ENCODE data around the gene PIGZ.

Gene PIGZ

DNA sequence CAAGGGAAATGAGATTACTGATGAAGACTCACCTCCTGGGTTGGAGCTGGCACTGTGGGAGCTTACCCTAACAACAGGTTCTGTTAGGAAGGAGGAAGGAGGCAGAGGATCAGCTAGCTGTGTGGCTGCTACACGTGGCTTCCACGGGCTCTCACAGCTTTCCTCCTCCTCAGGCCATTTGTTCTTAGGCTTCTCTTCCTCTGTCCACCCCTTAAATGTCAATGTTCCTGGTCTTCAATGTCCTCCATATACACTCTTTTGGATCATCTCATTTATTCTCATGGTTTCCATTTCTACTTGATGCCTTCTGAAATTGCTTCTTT lies 5.0 kb downstream of the PIGZ start:
- TF ChIP-seq, protein P1, sequence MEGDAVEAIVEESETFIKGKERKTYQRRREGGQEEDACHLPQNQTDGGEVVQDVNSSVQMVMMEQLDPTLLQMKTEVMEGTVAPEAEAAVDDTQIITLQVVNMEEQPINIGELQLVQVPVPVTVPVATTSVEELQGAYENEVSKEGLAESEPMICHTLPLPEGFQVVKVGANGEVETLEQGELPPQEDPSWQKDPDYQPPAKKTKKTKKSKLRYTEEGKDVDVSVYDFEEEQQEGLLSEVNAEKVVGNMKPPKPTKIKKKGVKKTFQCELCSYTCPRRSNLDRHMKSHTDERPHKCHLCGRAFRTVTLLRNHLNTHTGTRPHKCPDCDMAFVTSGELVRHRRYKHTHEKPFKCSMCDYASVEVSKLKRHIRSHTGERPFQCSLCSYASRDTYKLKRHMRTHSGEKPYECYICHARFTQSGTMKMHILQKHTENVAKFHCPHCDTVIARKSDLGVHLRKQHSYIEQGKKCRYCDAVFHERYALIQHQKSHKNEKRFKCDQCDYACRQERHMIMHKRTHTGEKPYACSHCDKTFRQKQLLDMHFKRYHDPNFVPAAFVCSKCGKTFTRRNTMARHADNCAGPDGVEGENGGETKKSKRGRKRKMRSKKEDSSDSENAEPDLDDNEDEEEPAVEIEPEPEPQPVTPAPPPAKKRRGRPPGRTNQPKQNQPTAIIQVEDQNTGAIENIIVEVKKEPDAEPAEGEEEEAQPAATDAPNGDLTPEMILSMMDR (IDR thresholded peaks at IDR 0.05): no peak

DNA sequence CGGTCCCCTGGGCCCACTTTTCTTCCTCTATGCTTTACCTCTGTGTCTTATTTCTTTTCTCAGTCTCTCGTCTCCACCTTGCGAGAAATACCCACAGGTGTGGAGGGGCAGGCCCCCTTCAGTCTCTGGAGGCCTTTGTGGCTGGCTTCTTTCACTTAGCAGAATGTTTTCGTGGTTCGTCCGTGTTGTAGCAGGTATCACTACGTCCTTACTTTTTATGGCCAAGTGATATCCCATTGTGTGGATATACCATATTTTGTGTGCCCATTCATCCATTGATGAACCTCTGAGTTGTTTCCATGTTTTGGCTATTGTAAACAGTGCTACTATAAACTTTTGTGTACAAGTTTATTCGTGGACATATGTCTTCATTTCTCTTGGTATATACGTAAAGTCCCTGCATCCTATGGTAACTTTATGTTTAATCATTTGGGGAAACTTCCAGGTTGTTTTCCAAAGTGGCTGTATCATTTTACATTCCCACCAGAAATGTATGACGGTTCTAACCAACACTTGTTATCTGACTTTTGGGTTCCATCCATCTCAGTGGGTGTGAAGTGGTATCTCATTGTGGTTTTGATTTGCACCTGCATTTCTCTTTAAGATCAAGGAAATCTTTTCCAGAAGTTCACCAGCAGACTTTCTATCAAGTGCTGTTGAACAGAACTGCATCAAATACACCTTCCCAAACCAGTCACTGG lies 5.6 kb downstream of the PIGZ start:
- TF ChIP-seq, protein P1 (IDR thresholded peaks at IDR 0.05): no peak

DNA sequence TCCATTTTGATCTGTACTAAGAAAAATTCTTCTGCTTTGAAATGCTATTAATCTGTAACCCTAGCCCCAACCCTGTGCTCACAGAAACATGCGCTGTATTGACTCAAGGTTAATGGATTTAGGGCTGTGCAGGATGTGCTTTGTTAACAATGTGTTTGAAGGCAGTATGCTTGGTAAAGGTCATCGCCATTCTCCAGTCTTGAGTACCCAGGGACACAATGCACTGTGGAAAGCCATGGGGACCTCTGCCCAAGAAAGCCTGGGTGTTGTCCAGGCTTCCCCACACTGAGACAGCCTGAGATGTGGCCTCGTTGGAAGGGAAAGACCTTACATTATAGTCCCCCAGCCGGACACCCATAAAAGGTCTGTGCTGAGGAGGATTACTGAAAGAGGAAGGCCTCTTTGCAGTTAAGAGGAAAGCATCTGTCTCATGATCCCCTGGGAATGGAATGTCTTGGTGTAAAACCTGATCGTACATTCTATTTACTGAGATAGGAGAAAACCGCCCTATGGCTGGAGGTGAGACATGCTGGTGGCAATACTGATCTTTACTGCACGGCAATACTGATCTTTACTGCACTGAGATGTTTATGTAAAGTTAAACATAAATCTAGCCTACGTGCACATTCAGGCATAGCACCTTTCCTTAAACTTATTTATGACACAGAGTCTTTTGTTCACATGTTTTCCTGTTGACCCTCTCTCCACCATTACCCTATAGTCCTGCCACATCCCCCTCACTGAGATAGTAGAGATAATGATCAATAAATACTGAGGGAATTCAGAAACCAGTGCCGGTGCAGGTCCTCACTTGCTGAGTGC lies 6.3 kb downstream of the PIGZ start:
- TF ChIP-seq, protein P1 (IDR thresholded peaks at IDR 0.05): no peak

DNA sequence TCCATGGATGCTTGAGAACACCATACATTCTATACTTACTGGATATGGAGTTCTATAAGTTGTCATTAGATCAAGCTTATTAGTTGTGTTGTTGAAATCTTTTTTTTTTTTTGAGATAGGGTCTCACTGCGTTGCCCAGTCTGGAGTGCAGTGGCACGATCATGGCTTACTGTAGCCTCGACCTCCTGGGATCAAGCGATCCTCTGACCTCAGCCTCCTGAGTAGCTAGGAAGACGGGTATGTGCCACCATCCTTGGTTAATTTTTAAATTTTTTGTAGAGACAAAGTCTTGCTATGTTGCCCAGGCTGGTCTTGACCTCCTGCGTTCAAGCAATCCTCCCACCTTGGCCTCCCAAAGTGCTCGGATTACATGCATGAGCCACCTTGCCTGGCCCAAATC lies 13.8 kb downstream of the PIGZ start:
- TF ChIP-seq, protein P1 (IDR thresholded peaks at IDR 0.05): no peak

- TF ChIP-seq, protein P1 (IDR thresholded peaks at IDR 0.05): no peak
Observed at GRCh38 chr3:196951371-196951770, 17.3 kb downstream of the PIGZ start.

DNA sequence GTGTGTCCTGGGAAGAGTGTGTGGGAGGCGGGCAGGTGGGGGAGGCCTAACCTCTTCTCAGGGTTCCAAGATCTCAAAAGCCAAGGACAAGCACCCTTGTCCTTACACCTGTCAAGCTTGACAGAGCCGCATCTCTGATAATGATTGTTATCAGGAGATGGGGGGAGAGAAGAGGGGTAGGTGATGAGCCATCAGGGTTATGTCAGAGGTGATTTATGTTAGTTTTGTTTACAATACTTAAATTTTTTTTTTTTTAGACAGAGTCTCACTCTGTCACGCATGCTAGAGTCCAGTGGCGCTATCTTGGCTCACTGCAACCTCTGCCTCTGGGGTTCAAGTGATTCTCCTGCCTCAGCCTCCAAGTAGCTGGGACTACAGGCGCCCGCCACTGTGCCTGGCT lies 18.9 kb downstream of the PIGZ start:
- TF ChIP-seq, protein P1 (IDR thresholded peaks at IDR 0.05): no peak

- TF ChIP-seq, protein P1 (IDR thresholded peaks at IDR 0.05): no peak
Observed at GRCh38 chr3:196949285-196949619, 19.4 kb downstream of the PIGZ start.
